GM18519 (cell line): Measurements from ENCODE around the gene SHANK3.

Source experiments
- ATAC-seq: cut with Tn5 transposase; IDR thresholded peaks from one replicate; pipeline ENCODE4 v1.9.1; 2021; ENCODE audit warnings: mild to moderate bottlenecking, moderate library complexity; ENCODE audit not compliant: unreplicated experiment, low FRiP score

SHANK3 gene

DNA sequence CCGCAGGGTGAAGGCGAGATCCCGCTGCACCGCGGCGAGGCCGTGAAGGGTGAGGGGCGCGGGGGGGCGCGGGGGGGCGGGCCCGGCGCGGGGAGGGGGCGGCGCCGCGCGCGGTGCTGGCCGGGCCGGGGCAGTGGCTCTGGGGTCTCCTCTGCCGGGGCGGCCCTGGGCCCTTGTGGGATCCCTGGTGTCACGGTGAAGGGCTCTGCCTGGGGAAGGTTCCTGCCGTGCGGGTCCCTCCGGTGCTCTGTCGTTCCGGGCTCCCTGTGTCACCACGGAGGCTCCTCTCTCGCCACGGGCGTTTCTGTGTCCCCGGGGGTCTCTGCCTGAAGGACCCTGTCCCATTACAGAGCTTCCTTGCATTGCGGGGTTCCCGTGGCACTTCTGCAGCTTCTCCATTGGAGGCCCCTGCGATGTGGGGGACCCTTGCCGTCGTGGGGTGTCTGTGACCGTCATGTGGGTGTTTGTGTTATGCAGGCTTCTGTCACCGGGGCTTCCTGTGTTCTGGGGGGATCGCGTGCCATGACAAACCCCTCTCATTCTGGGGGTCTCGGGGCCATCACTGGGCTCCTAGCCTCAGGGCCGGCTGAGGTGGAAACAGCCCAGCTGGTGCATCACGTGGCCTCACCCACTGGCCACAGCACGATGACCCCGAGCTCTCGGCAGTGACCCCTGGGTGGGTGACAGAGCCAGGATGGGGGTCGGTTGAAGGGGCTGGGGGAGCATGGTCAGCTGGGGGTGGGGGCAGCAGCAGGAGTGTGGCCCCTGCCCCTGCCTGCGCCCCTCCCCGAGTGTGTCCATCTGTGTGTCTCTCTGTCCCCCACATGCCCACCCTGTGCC is 25.3 kb downstream of the SHANK3 start:
- ATAC-seq: no peak

DNA sequence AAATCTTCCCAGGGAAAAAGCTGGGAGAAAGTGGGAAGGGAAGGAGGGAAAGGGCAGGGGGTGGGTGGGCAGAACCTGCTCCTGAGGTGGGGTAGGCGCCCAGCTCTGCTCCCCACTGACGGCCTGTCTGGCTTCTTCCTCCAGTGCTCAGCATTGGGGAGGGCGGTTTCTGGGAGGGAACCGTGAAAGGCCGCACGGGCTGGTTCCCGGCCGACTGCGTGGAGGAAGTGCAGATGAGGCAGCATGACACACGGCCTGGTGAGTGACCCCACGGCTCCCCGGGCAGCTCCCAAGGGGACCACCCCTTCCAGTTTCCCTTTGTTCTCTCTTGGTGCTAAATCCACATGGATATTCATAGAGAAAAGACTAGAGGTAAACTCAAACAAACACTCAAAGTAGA is 25.9 kb downstream of the SHANK3 start:
- ATAC-seq: no peak

DNA sequence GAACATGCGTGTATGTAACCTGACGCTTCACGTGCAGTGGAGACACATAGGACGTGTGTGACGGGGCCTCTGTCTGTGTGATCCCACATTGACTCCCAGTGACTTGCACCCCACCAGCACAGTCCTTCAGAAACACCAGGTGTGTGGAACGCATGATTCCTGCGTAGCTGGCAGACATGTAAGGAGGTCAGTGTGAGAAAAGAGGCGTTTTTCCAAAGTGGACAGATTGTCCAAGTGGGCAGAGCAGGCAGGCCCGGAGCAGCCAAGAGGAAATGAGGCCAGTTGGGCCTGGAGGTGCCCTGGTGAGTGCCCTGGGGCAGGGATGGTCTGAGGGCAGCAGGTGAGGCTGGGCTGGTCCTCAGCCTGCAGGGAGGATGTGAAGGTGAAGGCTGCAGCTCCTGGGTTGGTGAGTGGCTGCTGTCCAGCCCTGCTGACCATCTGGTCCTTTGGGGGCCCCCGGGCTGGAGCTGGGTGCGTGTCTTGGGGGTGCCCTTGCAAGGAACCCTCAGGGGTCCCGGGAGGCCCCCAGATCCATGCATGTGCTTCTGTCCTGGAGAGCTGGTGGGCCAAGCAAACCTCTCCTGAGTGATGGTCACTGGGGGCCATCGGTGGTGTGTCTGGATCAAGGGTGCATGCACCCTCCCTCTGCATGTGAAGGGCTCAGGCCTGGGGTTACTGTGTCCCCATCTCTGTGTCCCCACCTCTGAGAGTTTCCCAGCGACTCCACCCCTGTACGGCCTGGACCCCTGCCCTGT is 26.6 kb downstream of the SHANK3 start:
- ATAC-seq: no peak

DNA sequence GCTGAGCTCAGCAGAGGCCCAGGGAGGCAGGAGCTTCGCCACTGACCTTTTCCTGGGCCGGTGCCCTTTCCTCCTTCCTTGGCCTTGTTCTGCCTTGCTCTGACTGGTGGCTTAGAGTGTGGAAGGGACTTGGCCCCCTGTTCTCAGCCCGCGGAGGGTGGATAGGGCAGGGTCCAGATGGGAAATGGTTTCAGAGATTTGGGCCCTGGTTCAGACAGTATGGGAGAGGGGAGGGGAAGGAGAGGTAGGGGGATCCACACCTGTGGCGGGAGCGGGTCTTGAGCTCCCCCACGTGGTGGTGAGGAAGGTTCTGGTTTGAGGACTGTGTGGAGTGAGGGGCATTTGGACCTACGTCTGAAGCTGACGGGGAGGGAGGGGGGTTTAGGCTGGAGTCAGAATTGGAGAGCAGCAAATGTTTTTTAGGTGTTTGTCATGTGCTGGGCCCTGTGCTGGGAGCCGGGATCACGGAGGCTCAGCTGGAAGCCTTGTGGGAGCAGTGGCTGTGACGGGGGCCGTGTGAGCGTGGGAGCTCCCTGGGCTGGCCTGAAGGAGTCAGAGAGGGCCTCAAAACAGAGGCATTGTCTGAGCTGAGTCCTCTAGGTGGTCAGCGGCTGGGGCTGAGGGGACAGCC is 27.2 kb downstream of the SHANK3 start:
- ATAC-seq: no peak

GRCh38 chr22:50700387-50701075 is 27.9 kb downstream of the SHANK3 start:
- no peak for ATAC-seq

DNA sequence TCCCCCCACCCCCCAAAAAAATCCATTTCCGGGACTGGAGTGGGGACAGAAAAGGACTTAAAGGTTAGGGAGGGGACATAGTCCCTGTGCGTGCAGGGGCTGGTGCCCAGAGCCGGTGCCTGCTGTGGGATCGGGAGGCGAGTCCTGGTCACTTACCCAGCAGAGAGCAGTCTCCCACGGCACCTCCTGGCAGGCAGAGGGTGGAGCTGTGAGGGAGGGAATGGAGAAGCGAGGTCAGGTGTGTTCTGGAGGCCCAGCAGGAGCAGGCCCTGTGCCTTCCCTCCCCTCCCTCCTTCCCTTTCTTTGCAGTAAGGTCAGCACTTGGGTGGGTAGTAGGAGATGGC is 28.4 kb downstream of the SHANK3 start:
- ATAC-seq: no peak

GRCh38 chr22:50701428-50702154 is 29.0 kb downstream of the SHANK3 start:
- no peak for ATAC-seq

GRCh38 chr22:50702261-50702671 is 29.6 kb downstream of the SHANK3 start:
- ATAC-seq: no peak

DNA sequence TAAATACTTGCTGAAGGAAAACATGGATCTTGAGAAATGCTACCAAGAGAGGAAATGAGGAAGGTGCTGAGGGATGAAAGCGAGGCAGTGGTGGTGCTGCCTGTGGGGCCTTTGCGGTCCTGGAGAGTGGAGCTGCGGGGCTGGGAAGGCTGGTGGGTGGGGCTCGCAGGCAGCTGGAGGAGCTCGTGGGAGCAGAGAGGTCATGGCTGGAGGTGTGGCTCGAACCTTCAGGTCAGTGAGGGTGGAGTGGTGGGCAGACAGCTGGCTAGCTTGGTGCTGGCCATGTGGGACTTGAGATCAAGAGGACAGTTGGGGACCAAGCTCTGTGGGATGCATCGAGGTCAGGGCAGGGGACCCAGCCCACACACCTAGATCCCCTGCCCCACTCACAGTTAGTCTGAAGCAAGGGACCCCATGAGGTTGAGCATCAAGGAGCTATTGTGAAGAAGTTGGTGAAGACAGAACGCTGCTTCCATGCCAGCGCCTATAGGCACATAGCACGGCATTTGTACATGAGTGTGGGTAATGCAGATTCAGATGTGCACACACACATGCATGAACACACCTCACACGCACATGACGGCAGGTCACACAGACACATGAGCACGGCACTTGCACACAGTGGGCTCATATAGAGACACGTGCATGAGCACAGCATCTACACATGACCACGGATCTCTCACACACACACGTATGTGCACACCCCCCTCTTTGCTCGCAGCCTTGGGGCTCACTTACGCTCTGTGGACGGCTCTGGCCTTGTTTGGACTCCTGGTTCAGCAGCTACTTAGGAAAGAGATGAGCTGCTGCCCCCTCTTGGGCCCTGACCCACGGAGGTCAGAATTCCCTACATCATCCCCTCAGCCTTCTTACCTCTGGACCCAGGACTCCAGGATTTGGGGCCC is 30.4 kb downstream of the SHANK3 start:
- ATAC-seq: no peak

- ATAC-seq: no peak
Measured at GRCh38 chr22:50703726-50704509, 31.3 kb downstream of the SHANK3 start.

- no peak for ATAC-seq
Measured at GRCh38 chr22:50704510-50705218, 32.0 kb downstream of the SHANK3 start.

DNA sequence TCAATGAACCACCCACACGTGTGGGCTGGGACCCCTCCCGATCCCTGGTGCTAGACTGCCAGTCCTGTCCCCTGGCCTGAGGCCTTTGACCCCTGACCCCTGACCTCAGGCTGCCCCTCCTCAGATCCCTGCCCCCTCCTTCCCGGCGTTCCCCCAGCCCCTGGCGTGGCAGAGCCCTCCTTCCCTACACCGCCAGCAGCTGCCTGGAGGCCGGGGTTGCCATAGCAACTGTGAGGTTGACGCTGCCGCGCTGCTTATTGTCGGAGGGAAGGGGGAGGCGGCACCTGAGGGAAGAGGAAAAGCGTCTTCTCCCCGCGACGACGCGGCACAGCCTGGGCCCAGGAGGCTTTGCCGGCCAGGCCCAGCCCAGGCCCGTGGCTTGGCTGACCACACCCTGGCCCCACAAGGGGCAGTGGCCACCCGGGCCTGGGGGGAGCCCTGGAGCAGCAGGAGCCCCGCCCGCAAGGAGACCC is 32.6 kb downstream of the SHANK3 start:
- ATAC-seq: no peak

DNA sequence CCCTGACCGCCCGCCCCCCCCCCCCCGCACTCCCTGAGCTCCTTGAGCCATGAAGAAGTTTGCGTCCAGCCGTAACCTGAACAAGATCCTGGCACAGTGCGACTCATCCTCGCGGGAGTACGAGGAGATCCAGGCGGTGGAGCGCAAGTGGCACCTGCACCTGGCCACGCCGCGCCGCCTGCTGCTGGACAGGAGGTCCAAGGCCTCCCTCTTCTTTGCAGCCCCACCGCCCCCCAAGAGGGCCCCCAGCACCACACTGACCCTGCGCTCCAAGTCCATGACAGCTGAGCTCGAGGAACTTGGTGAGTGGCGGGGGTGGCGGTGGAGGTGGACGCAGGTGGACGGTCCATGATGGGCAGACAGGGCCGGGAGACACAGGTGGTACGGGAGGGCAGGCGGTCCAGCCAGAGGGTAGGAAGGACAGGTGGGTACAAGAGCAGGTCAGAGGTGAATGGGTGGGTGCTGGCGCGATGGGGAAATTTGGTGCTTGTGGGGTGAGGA is 33.3 kb downstream of the SHANK3 start:
- no peak for ATAC-seq

- ATAC-seq: no peak
Measured at GRCh38 chr22:50706481-50707125, 34.0 kb downstream of the SHANK3 start.

DNA sequence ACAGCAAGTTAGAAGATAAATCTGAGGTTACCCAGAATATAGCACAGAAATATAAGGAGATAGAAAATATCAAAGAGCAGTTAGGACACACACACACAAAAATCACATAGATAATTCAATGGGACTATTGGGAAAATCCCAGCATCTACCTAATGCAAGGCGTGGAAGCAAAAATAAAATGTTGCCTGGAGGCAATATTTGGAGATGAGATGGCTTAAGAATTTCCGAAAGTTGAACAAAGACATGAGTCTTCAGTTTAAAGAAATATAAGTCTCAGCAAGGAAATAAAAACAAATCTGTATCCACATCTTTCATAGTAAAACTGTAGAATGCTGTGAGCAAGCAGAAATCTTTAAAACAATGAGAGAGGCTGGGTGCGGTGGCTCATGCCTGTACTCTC is 35.9 kb downstream of the SHANK3 start:
- no peak for ATAC-seq

- ATAC-seq: no peak
Measured at GRCh38 chr22:50708996-50709395, 36.4 kb downstream of the SHANK3 start.

DNA sequence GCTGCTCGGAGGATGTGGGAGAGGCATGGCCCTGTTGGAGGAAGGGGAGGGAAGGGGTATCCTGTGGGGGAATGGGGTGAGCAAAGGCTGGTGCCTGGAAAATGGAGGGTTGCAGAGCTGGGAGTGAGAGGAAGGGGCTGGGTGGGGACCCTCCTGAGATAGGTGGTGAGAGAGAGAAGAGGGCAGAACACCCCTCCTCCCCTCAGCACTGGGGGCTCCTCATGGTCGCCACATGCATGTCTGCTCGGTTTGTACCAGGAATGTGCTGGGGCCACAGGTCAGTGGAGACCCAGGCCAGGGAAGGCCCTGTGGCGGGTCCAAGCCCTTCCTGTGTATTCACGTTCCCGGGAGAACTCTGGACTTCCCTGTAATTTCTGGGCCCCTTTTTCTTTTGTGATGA is 37.6 kb downstream of the SHANK3 start:
- ATAC-seq: no peak
